ENCODE measurements around the gene UGT1A1. TPM values are rescaled to one million over a fixed set of nuclear protein-coding genes. Genes with fewer than 3 reads are reported as not detected.
"Not testable (repeated sequence)": the region's sequence is repeated elsewhere in the genome, so short reads cannot be mapped to it uniquely, and the experiment has no call there.

The UGT1A1 gene
- total RNA-seq, 1 donor from 2014 or later, result 0.77 TPM

- Mint-ChIP-seq H3K9me3 (no peaks in the 10 kb centered on the region), H3K27me3 (peaks cover 24% of the 10 kb centered on the region), H3K27ac (no peak overlapping the region), H3K4me1 (ENCODE audit: unreplicated experiment) (no peaks in the 10 kb centered on the region), H3K4me3 (no peak overlapping the region), H3K36me3 (no peaks in the 10 kb centered on the region)
- no peak for DNase-seq (ENCODE audit: extremely low spot score, unreplicated experiment)
- no peak for TF ChIP-seq CTCF (conservative IDR thresholded peaks at IDR 0.05)
Measured at GRCh38 chr2:233745073-233745755, 14.9 kb upstream of the UGT1A1 start.

GRCh38 chr2:233745838-233746237 is 14.2 kb upstream of the UGT1A1 start:
- H3K9me3 Mint-ChIP-seq; H3K4me3 Mint-ChIP-seq; DNase-seq (ENCODE audit: extremely low spot score, unreplicated experiment); H3K27ac Mint-ChIP-seq; H3K36me3 Mint-ChIP-seq; H3K4me1 Mint-ChIP-seq (ENCODE audit: unreplicated experiment): not testable (repeated sequence)
- H3K27me3 Mint-ChIP-seq, result peaks cover 20% of the 10 kb centered on the region

DNA sequence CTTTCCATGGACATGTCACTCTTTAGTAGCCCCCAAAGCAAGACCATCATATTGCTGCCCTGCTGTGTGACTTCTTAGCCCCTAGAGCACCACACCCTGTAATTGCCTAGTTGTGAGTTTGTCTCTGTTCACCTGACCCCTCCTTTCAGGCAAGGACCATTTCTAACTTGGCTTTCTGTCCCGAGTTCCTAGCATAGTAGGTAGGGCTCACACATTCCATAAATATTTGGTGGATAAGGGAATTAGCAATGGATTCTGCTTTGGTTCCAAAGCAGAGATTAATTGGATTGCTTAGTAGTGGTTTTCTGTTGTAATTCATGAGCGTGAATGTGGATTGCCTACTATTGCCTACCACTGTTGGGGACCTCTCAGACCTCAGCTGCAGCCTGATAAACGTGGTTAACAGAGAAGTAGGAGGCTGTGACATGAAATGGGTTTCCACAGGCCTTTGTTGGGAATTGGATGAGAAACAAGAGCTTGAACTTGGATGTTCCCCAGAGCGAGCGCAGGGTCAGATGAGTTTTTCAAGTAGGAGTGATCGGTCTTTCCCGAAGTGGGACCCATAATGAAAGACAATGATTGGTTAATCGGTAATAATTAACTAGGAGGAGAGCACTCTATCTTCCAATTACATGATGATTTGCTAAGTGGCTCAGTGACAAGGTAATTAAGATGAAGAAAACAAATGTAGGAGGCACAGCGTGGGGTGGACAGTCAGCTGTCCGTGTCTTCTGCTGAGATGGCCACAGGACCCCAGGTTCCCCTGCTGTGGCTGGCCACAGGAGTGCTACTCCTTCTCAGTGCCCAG is 13.4 kb upstream of the UGT1A1 start:
- no peaks in the 10 kb centered on the region for H3K9me3 Mint-ChIP-seq
- no peak for TF ChIP-seq CTCF (conservative IDR thresholded peaks at IDR 0.05)
- no peaks in the 10 kb centered on the region for H3K36me3 Mint-ChIP-seq
- H3K27ac Mint-ChIP-seq, result no peak overlapping the region
- peaks cover 14% of the 10 kb centered on the region for H3K27me3 Mint-ChIP-seq
- no peak overlapping the region for H3K4me3 Mint-ChIP-seq
- no peak for DNase-seq (ENCODE audit: extremely low spot score, unreplicated experiment)
- H3K4me1 Mint-ChIP-seq (ENCODE audit: unreplicated experiment), result no peaks in the 10 kb centered on the region

- Mint-ChIP-seq H3K27ac (no peak overlapping the region), H3K27me3 (peaks cover 14% of the 10 kb centered on the region), H3K4me1 (ENCODE audit: unreplicated experiment) (no peaks in the 10 kb centered on the region), H3K9me3 (no peaks in the 10 kb centered on the region), H3K4me3 (no peak overlapping the region), H3K36me3 (no peaks in the 10 kb centered on the region)
- no peak for DNase-seq (ENCODE audit: extremely low spot score, unreplicated experiment)
- TF ChIP-seq CTCF (conservative IDR thresholded peaks at IDR 0.05), result no peak
Measured at GRCh38 chr2:233747283-233747544, 12.9 kb upstream of the UGT1A1 start.

- H3K27ac Mint-ChIP-seq; H3K36me3 Mint-ChIP-seq; DNase-seq (ENCODE audit: extremely low spot score, unreplicated experiment); H3K4me1 Mint-ChIP-seq (ENCODE audit: unreplicated experiment); H3K9me3 Mint-ChIP-seq; H3K4me3 Mint-ChIP-seq: not testable (repeated sequence)
- H3K27me3 Mint-ChIP-seq, result peaks cover 11% of the 10 kb centered on the region
Measured at GRCh38 chr2:233750689-233751088, 9.4 kb upstream of the UGT1A1 start.

DNA sequence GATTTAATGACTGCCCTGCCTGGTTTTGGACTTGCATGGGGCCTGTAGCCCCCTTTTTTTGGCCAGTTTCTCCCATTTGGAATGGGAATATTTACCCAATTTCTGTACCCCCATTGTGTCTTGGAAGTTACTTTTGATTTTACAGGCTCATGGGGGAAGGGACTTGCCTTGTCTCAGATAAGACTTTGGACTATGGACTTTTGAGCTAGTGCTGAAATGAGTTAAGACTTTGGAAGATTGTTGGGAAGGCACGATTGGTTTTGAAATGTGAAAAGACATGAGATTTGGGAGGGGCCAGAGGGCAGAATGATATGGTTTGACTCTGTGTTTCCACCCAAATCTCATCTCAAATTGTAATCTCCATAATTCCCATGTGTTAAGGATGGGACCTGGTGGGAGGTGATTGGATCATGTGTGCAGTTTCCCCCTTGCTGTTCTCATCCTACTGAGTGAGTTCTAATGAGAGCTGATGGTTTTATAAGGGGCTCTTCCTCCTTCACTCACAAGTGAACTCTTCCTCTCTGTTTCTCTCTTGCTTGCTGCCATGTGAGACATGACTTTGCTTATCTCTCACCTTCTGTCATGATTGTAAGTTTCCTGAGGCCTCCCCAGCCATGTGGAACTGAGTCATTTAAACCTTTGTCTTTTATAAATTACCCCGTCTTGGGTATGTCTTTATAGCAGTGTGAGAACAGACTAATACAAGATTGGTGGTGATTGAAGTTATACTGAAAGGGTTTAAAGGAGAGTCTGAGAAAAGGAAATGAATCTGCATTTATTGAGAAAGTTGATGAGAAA is 8.7 kb upstream of the UGT1A1 start:
- H3K4me3 Mint-ChIP-seq, H3K9me3 Mint-ChIP-seq, H3K27me3 Mint-ChIP-seq: not testable (repeated sequence)

More for the DNA sequence above, 8.7 kb upstream of the UGT1A1 start:
- DNase-seq (ENCODE audit: extremely low spot score, unreplicated experiment); H3K27ac Mint-ChIP-seq; H3K36me3 Mint-ChIP-seq; H3K4me1 Mint-ChIP-seq (ENCODE audit: unreplicated experiment): not testable (repeated sequence)
